Astrocyte of the cerebellum (primary cell): ENCODE data around the gene P2RY8.

Source experiments
- DNase-seq: peaks from one replicate; pipeline ENCODE4 v3.0.0-alpha.2; 2011; ENCODE audit warnings: low read depth
- H3K4me3 ChIP-seq: 2 replicates; pipeline ENCODE4 v1.5.1; 2011; ENCODE audit warnings: mild to moderate bottlenecking, low read depth, low read length, moderate library complexity
- CTCF ChIP-seq: IDR thresholded peaks from 2 replicates; pipeline ENCODE4 v1.5.1; 2012; ENCODE audit warnings: low read length, low read depth, moderate library complexity, mild to moderate bottlenecking; ENCODE audit errors: missing control alignments
- in situ Hi-C: cut with HindIII; loops from 2 replicates; pipeline ENCODE4 v1.10.0; 2017; ENCODE audit warnings: low sequenced_read_pairs

Gene P2RY8

GRCh38 chrX:1537031-1537715, at the start of gene P2RY8:
P2RY8 (minus strand) TSS chrX:1537185; CDS start chrX:1466558, 70,627 bp downstream.
- in situ Hi-C loops = no loop called here
- no peak for DNase-seq
- no peak within 1 kb of the TSS for H3K4me3 ChIP-seq
- TF ChIP-seq CTCF = no peak

- in situ Hi-C loops = no loop called here
- TF ChIP-seq CTCF = no peak
- DNase-seq = no peak
- H3K4me3 ChIP-seq = no peak overlapping the region
Measured at GRCh38 chrX:1584237-1585011, 47.4 kb upstream of the P2RY8 start.

GRCh38 chrX:1582686-1583437, 45.9 kb upstream of the P2RY8 start:
- in situ Hi-C loops = no loop called here
- H3K4me3 ChIP-seq = no peak overlapping the region
- no peak for TF ChIP-seq CTCF
- no peak for DNase-seq

GRCh38 chrX:1581132-1581531, 44.1 kb upstream of the P2RY8 start:
- peak; percentile 48 for TF ChIP-seq CTCF
- in situ Hi-C loops = no loop called here
- no peak for DNase-seq
- H3K4me3 ChIP-seq = no peak overlapping the region

GRCh38 chrX:1578511-1579173, 41.7 kb upstream of the P2RY8 start:
- in situ Hi-C loops = no loop called here
- TF ChIP-seq CTCF = no peak
- no peak overlapping the region for H3K4me3 ChIP-seq

GRCh38 chrX:1577845-1578244, 40.9 kb upstream of the P2RY8 start:
- in situ Hi-C loops = no loop called here
- DNase-seq = no peak
- H3K4me3 ChIP-seq = no peak overlapping the region
- TF ChIP-seq CTCF = no peak

More at GRCh38 chrX:1578511-1579173, 41.7 kb upstream of the P2RY8 start:
- no peak for DNase-seq
